HG03558 (cell line): ENCODE data around the gene GPR158.

ENCODE experiments used
- ATAC-seq: cut with Tn5 transposase; IDR thresholded peaks from one replicate; pipeline ENCODE4 v1.9.1; 2021; ENCODE audit warnings: moderate number of reproducible peaks; ENCODE audit not compliant: unreplicated experiment; ENCODE audit errors: extremely low read depth

GPR158 gene

DNA sequence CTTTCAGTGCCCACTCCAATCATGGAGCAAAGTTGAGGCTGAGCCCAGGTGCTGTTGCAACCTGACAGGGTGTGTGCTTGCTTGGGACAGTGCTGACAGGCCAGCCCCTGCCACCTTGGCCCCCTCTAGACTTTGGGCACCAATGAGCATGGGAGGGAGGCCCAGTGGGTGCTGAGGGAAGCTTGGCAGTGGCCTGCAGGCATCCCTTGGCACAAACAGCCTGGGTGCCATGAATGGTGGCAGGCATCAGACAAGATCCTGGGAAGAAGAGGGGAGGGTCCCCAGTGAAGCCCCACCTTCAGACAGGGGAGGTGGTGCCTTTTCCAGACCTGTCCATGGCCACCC, 214.0 kb downstream of the GPR158 start:
- ATAC-seq, result no peak

DNA sequence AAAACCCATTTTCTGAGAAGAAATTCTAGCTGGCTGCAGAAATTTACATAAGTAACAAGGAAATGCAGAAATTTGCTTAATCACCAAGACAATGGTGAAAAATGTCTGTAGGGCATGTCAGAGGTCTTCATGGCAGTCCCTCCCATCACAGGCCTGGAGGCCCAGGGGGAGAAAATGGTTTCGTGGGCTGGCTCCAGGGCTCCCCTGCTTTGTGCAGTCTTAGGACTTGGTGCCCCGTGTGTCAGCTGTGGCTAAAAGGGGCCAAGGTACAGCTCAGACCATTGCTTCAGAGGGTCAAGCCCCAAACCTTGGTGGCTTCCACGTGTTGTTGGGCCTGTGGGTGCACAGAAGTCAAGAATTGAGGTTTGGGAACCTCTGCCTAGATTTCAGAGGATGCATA, 215.9 kb downstream of the GPR158 start:
- ATAC-seq, result no peak

DNA sequence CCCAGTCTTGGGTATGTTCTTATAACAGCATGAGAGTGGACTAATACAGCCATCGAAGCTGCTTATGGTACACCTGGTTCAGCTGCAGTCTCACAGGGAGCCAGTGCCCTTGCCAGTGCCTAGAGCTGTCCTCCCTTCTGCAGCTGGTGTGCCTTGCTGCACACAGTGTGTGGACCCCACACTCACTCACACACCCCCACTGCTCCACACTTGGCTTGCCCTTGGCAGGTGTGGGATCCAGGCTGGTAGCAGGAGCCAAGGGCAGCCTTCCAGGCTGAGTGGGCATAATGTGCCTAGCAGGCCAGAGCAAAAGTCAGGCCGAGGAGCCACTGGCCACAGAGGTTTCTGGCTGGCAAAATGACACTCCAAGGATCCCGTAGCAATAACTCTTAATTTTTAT, 217.3 kb downstream of the GPR158 start:
- ATAC-seq, result no peak

DNA sequence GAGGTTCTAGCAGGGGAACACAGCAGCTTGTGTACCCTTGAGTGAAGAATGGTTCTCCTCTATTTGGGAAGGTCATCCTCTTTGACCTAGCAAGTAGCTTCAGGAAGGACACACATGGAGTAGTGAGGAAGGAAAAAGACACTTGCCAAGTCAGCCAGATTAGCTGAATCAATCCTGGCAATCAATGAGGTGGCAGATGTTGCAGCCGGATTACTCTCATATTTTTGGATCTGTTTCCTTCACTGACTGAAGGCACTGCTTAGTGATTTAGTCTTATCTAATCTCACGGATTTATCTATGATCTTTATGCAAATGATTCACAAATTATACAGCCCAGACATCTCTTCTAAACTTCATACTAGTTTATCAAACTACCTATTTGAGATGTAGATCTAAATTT, 218.8 kb downstream of the GPR158 start:
- ATAC-seq, result no peak

DNA sequence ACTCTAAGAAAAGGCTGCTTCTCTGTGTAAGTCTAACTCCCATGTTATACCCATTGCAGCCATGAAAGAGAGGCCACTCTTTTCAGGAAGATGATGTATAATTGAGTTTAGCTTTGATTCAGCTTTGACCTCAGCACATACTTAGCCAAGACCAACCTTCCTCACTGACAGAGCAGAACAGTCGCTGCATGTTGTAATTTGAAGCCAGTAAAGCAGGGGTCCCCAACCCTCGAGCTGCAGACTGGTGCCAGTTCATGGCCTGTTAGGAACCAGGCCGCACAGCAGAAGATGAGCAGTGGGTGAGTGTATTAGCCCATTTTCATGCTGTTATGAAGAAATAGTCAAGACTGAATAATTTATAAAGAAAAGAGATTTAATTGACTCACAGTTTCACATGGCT, 223.9 kb downstream of the GPR158 start:
- ATAC-seq, result no peak

DNA sequence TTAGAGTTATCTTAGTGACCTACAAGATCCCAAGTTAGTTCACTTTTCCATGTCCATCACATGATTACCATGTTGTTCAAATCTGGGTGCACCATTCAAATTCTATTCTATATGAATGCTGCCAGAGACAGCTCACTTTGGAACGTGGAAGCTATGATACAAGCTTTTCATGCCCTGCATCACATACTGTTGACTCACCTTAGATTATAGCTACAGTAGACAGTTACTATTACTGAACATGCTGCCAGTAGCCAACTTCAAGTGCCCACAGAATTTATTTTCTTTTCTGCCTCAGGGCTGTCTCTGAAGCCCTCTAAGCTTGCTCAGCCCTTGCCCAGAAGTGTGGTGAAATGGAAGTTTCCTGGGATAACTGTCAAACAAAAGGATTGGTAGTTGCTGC, 231.1 kb downstream of the GPR158 start:
- ATAC-seq, result no peak

DNA sequence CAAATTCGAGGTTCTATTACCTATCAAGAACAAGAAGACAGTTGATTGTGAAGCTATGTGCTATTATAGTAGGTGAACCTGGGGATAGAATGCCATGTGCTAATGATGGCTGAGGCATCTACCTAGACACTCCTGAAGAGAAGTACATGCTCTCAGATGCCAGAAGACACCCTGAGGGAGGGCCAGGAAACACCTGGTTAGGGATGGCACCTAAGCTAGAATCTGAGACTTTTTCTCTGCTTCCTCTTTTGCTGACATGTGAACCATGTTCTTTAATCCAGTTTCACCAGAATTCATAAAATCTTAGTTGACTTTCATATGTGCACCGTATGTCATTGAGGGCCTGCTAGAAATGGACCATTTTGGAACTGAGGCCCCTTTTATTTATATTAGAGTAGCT, 242.8 kb downstream of the GPR158 start:
- no peak for ATAC-seq

DNA sequence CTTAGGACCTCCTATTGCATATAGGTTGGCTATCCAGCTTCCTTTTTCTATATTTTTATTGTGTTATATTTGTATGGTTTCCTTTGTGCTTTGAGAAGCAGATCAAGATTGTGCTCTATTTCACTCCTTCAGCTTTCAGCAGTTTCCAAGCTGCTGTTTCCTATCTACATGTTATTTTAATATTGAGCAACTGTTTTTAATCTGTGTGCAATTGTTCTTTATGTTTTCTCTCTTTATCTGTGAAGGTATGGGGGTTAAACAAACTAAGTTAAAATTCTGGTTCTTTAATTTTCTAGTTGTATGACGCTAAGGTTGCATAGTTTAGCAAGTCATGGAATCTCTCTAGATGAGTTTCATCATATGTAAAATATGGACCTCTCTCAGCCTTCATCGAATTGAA, 251.0 kb downstream of the GPR158 start:
- no peak for ATAC-seq

DNA sequence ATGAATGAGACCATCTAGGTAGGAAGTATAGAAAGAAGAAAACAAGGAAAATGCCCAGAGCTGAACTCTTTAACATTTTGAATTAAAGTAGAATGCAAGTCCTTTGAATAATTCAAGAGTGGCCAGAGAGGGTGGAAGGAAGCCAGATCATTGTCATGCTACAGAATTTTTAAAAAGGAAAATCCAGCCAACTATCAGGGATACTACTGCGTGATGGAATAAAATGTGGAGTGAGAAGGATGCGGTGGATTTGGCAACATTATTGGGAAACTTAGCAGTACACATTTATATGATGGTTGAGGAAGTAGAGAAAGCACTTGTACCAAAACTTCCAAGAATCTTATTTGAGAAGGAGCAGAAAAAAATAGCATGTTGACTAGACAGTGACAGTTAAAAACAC, 261.6 kb downstream of the GPR158 start:
- ATAC-seq, result no peak

DNA sequence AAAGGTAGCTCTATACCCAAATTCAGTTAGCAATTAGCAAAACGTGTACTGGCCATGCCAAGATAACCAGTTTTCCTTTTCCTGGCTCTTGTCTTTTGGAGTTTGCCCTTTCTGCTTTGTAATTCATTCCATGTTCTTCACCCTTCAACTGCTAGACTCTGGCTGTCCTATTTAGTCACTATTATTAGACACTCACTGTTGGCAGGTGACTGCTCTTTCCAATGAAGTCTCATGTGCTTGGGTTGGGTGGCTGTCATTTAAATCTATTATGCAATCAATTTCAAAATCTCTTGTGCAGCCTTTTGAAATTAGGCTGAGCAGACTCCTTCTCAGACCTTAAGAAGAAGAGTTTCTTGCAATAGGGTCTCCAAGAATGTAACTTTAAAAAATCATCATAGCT, 266.5 kb downstream of the GPR158 start:
- no peak for ATAC-seq

DNA sequence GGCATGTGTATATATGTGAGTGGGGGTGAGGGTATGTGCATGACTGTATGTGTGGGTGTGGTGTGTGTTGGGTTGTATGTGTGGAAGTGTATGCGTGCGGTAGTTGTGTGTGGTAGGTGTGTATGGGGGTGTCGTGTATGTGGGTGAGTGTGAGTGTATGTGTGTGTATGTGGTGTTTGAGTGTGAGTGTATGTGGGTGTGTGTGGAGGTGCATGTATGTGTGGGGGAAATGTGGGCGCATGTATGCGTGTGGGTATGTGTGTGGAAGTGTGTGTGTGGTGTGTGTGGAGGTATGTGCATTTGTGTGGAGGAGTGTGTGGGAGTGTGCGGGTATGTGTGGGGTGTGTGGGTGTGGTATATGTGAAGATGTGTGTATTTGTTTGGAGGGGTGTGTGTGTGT, 269.5 kb downstream of the GPR158 start:
- no peak for ATAC-seq

DNA sequence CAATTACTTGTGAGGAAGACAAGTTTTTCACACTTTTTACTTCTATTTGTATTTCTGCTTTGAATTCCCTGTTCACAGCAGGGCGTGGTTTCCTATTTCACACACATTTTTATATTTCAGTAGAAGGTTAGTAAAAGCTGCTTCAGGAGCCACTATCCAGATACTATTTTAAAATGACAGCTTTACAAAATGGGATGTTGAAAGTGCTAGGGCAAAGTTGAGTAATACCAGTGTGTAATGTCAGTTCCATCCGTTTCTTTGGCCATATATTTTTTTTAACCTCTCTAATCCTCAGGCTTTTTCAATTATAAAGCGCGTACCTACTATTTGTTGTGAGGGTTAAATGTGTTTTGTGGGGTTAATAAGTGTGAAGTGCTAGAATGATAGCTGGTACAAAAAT, 276.6 kb downstream of the GPR158 start:
- no peak for ATAC-seq

DNA sequence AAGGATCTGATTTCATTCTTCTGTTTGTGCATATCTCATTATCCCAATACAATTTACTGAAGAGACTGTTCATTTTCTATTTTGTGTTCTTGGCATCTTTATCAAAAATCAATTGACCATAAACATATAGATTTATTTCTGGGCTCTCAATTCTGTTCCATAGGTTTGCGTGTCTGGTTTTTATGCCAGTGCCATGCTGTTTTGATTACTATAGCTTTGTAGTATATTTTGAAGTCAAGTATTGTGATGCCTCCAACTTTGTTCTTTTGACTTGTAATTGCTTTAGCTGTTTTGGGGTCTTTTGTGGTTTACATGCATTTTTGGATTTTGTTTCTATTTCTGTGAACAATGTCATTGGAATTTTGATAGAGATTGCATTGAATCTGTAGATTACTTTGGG, 278.8 kb downstream of the GPR158 start:
- ATAC-seq, result no peak

DNA sequence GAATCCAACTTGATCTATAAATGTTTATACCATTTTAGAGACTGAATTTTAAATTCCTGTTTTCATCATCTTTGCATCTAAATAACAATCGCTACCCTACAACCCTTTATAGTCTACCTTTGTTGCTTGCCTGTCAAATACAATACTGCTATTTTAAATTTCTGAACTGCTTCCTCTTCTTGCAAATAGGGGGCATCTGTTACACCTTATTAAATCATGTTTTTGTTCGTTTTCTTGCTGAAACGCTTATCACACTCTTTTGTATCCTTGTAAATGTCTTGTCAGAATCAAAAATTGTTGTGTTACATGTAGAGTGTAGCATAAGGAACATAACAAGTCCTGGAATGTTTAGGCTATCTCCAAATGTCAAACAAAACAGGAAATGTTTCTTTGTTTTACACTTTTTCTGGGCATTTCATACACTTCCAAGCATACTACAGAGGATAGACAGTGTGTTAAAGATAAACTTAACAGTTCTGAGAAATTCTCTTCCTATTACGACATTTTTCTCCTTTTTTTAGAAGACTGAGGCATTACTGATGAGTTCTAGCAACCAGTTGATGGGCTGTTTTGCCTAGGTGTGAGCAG, 281.3 kb downstream of the GPR158 start:
- no peak for ATAC-seq

DNA sequence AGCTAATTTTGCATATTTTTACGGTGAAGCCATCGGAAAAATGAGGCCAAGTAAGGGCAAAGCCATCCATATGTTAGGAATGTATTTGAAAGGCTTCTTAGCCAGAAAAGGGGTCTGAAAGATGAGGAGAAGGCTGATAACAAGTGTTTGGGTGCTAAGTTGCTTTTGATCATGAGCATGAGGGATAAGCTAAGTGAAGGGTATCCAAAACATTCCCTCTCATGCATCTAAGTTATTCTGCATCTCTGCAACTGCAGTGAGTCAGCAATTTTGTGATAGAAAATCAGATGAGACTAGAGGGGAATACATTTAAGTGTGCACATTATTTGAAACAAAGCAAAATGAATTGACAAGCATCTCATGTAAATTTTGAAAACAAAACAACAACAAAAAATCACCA, 282.8 kb downstream of the GPR158 start:
- no peak for ATAC-seq

DNA sequence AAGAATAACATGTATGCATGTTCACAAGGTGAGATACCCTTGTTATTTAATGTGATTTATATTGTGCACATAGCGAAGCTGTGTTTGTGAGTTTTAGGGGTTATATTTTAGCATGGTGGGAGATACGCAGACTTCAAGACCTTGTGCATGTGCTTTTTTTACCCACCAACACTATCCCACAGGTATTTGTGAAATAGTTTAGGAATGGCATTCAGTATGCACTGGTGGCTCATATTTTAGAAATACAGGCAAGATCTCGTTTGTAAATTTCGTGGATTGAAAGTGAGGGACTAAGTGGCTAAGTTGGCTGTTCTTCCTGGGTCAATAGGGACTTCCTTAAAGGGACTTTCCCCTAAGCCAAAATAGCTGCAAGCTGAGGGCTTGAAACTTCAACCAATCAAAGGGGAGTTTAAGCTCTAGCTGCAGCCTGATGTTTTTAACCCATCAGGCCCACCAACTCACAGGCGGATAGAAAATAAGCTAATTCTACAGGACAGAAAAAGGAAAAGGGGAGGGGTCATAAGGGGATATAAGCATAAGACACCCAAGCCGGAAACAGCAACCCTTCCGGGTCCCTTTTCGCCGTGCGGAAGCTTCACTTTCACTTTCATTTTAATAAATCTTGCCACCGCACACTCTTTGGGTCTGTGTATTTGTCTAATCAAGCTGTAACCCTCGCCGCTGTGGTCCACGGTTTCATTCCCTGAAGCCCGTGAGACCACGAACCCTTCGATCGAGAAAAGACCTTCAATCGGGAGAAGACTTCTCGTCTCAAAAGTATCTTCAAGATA, 291.0 kb downstream of the GPR158 start:
- no peak for ATAC-seq

DNA sequence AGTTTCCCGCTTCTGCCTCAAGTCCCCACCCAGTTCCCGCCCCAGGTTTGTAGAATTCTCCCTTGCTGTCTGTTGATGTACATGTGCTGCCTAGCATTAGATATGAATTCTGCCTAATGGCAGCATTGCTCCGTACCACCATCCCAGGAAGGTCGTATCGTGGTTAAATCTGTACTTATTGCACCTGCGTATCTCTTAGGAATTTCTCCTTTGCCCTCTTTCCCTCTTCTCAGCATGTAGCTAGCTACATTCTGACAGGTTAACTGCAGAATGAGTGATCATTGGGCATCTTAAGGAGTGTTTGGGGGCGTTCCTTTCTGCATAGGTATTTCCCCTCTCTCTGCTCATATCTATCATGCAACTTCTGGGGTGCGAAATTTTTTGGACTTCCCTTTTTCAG, 293.1 kb downstream of the GPR158 start:
- no peak for ATAC-seq

DNA sequence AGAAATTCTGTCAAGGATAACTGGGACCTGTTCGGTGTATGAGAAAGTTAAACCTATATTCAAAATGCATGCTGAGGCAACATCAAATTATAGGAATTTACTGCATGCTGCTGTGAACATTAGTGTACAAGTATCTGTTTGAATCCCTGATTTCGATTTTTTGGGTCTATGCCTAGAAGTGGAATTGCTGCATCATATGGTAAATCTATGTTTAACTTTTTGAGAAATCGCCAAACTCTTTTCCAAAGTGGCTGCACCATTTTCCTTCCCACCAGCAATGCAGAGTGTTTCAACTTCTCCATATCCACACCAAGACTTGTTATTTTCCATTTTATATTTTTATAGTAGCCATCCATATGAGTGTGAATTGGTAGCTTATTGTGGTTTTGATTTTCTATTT, 306.7 kb downstream of the GPR158 start:
- ATAC-seq, result no peak

DNA sequence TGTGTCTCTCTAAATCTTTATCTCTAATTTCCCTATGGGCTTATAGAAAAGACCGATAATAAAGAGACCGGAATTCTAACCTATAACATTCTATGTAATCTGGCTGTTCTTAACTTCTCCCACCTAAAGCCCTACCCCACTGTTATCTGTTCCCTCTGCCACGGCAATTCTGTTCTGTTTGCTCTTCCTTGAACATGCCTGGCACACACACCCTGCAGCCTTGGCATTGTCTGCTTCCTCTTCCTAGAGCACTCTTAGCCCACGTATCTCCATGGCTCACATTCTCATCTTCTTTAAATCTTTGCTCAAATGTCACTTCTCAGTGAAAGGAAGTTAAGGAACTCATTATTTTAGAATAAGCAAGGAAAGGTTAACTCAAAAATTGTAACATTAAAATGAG, 309.2 kb downstream of the GPR158 start:
- no peak for ATAC-seq

DNA sequence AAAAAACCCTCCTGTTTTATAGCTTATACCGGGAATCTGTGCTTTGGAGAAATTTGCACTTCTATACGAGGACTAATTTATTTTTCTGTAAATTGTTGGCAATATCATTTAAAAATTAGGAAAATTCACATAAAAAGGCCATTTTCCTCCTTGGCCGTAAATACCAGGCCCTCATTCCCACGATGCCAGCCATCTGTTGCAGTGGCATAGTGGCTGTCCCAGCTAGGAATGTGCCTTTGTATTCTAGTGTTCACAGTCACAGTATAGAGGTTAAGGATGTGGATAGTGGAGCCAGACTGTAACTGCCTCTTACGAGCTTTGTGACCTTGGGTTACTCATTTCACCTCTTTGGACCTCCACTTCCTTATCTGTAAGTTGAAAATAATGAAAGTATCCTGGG, 312.5 kb downstream of the GPR158 start:
- ATAC-seq, result no peak

DNA sequence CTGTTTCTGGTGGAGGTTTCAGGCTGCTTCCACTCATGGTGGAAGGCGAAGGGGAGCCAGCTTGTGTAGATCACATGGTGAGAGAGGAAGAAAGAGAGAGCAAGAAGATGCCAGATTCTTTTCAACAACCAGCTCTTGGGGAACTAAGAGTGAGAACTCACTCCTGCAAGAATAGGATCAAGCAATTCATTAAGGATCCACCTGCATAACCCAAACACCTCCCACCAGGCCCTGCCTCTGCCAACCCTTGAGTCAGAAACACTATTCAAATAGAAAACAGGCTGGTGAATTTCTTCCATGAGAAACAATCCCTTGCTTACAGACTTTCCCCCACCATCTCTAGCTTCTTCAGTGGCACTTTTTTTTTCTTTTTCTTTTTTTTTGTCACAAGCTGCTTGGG, 317.2 kb downstream of the GPR158 start:
- ATAC-seq, result no peak

DNA sequence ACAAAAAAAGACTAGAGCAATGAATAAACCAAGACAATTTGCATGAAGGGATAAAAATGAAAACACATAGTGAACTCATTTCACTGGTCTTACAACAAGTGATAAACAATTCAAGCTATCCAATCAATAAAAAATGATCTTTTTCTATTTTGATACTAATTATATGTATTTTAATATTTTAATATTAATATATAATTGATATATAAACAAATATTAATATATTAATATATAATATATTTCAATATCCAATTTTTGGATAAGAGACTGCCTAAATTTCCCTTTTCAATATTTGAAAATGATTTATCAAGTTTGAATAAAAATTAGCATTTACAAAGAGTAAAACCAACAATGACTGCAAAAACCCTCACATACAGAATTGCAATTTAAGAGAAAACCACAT, 317.9 kb downstream of the GPR158 start:
- ATAC-seq, result no peak
